Kidney epithelial cell (primary cell): ENCODE data around the gene SGTA. TPM values are rescaled to one million over a fixed set of nuclear protein-coding genes. Genes with fewer than 3 reads are reported as not detected.

Experiments
- DNase-seq: peaks from one replicate; pipeline ENCODE4 v3.0.0-alpha.2; 2010; ENCODE audit warnings: low read depth
- H3K27me3 ChIP-seq: 2 replicates; pipeline ENCODE4 v1.6.0; 2011; ENCODE audit warnings: low read length; ENCODE audit not compliant: control insufficient read depth, insufficient read depth
- H3K36me3 ChIP-seq: 2 replicates; pipeline ENCODE4 v1.5.1; 2011; ENCODE audit warnings: low read length; ENCODE audit not compliant: control insufficient read depth, insufficient read depth
- H3K4me3 ChIP-seq: 2 replicates; pipeline ENCODE4 v1.5.1; 2011; ENCODE audit warnings: low read depth, mild to moderate bottlenecking, control low read depth, low read length
- CTCF ChIP-seq: IDR thresholded peaks from 2 replicates; pipeline ENCODE4 v1.5.1; 2011; ENCODE audit warnings: mild to moderate bottlenecking, moderate library complexity, low read length, control low read depth, inconsistent platforms; ENCODE audit not compliant: insufficient read depth, poor library complexity, severe bottlenecking
- total RNA-seq: library from RNA; depleted of rRNA; stranded (reverse); fragments of >200 nt; gene quantifications from 2 replicates; pipeline ENCODE4 v1.2.3, GENCODE V29; 2015

The SGTA gene
- total RNA-seq, 1 donor from 2014 or later, result 70.7 TPM

GRCh38 chr19:2755811-2756210 lies 27.3 kb downstream of the SGTA start:
- Histone ChIP-seq H3K27me3 (no peaks in the 10 kb centered on the region), H3K4me3 (no peak overlapping the region), H3K36me3 (peaks cover 1% of the 10 kb centered on the region)
- TF ChIP-seq CTCF, result no peak
- no peak for DNase-seq

- no peak for DNase-seq
- TF ChIP-seq CTCF, result no peak
- peaks cover 1% of the 10 kb centered on the region for H3K36me3 ChIP-seq
These were observed 27.7 kb downstream of the SGTA start for GRCh38 chr19:2755448-2755705.

GRCh38 chr19:2754659-2755447 lies 28.2 kb downstream of the SGTA start:
- Histone ChIP-seq H3K4me3 (no peak overlapping the region), H3K27me3 (no peaks in the 10 kb centered on the region), H3K36me3 (peaks cover 1% of the 10 kb centered on the region)
- no peak for TF ChIP-seq CTCF
- no peak for DNase-seq

More at GRCh38 chr19:2755448-2755705, 27.7 kb downstream of the SGTA start:
- Histone ChIP-seq H3K27me3 (no peaks in the 10 kb centered on the region), H3K4me3 (no peak overlapping the region)

GRCh38 chr19:2751438-2751830 lies 31.6 kb downstream of the SGTA start:
- DNase-seq, result no peak
- H3K36me3 ChIP-seq, result peaks cover 1% of the 10 kb centered on the region
- H3K27me3 ChIP-seq, result peaks cover 3% of the 10 kb centered on the region
- TF ChIP-seq CTCF, result no peak
- no peak overlapping the region for H3K4me3 ChIP-seq

GRCh38 chr19:2750808-2751437 lies 32.1 kb downstream of the SGTA start:
- Histone ChIP-seq H3K4me3 (no peak overlapping the region), H3K36me3 (peaks cover 1% of the 10 kb centered on the region), H3K27me3 (peaks cover 3% of the 10 kb centered on the region)
- DNase-seq, result no peak
- no peak for TF ChIP-seq CTCF

GRCh38 chr19:2747349-2747748 lies 35.7 kb downstream of the SGTA start:
- H3K36me3 ChIP-seq, result no peaks in the 10 kb centered on the region
- DNase-seq, result no peak
- no peak for TF ChIP-seq CTCF
- no peak overlapping the region for H3K4me3 ChIP-seq
- H3K27me3 ChIP-seq, result peaks cover 3% of the 10 kb centered on the region
